ENCODE results near the gene TRIM54. TPM values are rescaled to one million over a fixed set of nuclear protein-coding genes. Genes with fewer than 3 reads are reported as not detected.

Gene TRIM54
- total and polyA plus RNA-seq, 2 donors from 2014 or later, result 0.31 to 2.1 TPM

DNA sequence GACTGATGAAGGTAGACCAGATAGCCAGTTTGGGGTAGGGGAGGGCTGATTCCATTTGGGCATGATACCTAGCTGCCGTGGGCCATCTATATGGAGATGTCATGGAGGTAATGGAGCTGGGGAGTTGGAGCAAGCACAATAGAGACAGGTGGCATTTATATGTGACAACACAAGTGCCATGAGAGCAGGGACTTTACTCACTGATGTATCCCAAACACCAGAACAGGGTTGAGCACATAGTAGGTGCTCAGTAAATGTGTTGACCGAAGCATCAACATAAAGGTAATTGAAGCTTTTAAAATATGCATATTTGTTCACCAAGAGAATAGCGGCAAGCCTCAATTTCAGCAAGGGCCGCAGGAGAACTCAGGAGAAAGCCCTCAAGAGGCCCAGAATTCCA lies 34.3 kb upstream of the TRIM54 start:
- no peak for TF ChIP-seq CTCF (IDR thresholded peaks at IDR 0.05; ENCODE audit: borderline replicate concordance, extremely low read depth, insufficient read depth)
- intact Hi-C loops (cut with DNase I), result no loop called here
- no peak overlapping the region for H3K27ac ChIP-seq (ENCODE audit: low read depth in 2 of 2, low read length in 2 of 2)

GRCh38 chr2:27249159-27249890 lies 32.9 kb upstream of the TRIM54 start:
- intact Hi-C loops (cut with DNase I), result no loop called here
- no peak for TF ChIP-seq CTCF (IDR thresholded peaks at IDR 0.05; ENCODE audit: borderline replicate concordance, extremely low read depth, insufficient read depth)

More for the DNA sequence above, 34.3 kb upstream of the TRIM54 start:
- Histone ChIP-seq H3K4me1 (ENCODE audit: control insufficient read depth in 2 of 3, insufficient read depth in 2 of 3, low read depth in 1 of 3, low read length in 3 of 3) (peaks cover 0 to 4% (median 0%) of the 10 kb centered on the region in 3 donors), H3K4me3 (ENCODE audit: low read length in 3 of 3) (no peak overlapping the region), H3K9me3 (ENCODE audit: control insufficient read depth in 2 of 3, insufficient read depth in 1 of 3, low read length in 3 of 3) (no peaks in the 10 kb centered on the region), H3K9ac (ENCODE audit: low read length in 3 of 3) (no peak overlapping the region), H3K36me3 (ENCODE audit: control insufficient read depth in 2 of 3, insufficient read depth in 3 of 3, low read length in 3 of 3) (peaks cover 0 to 10% (median 0%) of the 10 kb centered on the region in 3 donors), H3K27me3 (ENCODE audit: control insufficient read depth, insufficient read depth, low read length) (no peaks in the 10 kb centered on the region)
- FAIRE-seq (no peak), DNase-seq (no peak)

DNA sequence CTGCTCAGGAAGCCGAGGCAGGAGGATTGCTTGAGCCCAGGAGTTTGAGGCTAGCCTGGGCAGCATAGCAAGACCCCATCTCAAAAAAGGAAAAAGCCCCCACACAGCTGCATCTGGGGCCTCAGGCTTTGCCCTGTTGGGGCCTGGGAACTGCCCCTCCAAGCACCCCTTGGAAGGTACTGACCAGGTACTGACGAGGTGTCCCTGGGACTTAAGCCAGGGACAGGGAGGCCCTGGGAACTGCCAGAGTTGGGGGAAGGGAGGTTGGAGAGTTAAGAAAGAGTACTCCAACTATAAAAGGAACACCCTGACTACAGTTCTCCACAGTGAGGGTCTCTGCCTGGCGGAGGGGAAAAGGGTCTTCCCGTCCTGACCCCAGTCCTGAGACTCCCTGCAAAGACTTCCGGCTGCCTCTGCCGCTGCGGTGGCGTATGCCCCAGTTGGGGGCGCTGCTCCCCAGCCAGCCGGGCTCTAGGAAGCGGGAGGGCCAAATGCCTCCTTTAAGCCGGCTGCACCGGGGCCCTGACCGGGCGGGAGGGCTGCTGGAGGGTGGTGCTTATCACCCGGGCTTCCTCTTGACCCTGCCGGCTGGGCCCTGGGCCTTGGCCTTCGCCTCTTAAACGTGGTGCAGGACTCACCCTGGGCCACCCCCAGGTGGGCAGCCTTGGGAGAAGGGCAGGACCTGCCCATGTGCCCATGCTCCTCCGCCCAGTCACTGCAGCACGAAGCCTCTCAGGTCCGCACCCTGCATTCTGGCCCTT lies 32.2 kb upstream of the TRIM54 start:
- Histone ChIP-seq H3K27me3 (ENCODE audit: control insufficient read depth, insufficient read depth, low read length) (no peaks in the 10 kb centered on the region), H3K9me3 (ENCODE audit: control insufficient read depth in 2 of 3, insufficient read depth in 1 of 3, low read length in 3 of 3) (no peaks in the 10 kb centered on the region), H3K4me1 (ENCODE audit: control insufficient read depth in 2 of 3, insufficient read depth in 2 of 3, low read depth in 1 of 3, low read length in 3 of 3) (peaks cover 0 to 4% (median 0%) of the 10 kb centered on the region in 3 donors), H3K4me3 (ENCODE audit: low read length in 3 of 3) (no peak overlapping the region), H3K36me3 (ENCODE audit: control insufficient read depth in 2 of 3, insufficient read depth in 3 of 3, low read length in 3 of 3) (no peaks in the 10 kb centered on the region), H3K9ac (ENCODE audit: low read length in 3 of 3) (no peak overlapping the region), H3K27ac (ENCODE audit: low read depth in 2 of 2, low read length in 2 of 2) (no peak overlapping the region)
- DNase-seq (peak; percentile 74 to 83 (median 79)), FAIRE-seq (no peak)
- TF ChIP-seq CTCF (IDR thresholded peaks at IDR 0.05; ENCODE audit: borderline replicate concordance, extremely low read depth, insufficient read depth), result peak; percentile 53
- intact Hi-C loops (cut with DNase I), result no loop called here

More at GRCh38 chr2:27249159-27249890, 32.9 kb upstream of the TRIM54 start:
- no peaks in the 10 kb centered on the region for H3K27me3 ChIP-seq (ENCODE audit: control insufficient read depth, insufficient read depth, low read length)
- no peak for FAIRE-seq
- no peaks in the 10 kb centered on the region for H3K36me3 ChIP-seq (ENCODE audit: control insufficient read depth in 2 of 3, insufficient read depth in 3 of 3, low read length in 3 of 3)
- no peak overlapping the region for H3K27ac ChIP-seq (ENCODE audit: low read depth in 2 of 2, low read length in 2 of 2)
- H3K4me1 ChIP-seq (ENCODE audit: control insufficient read depth in 2 of 3, insufficient read depth in 2 of 3, low read depth in 1 of 3, low read length in 3 of 3), result peaks cover 0 to 4% (median 0%) of the 10 kb centered on the region in 3 donors
- peak in 3 of 5 donors; percentile 33 to 75 (median 54) for DNase-seq
- H3K9ac ChIP-seq (ENCODE audit: low read length in 3 of 3), result no peak overlapping the region
- H3K9me3 ChIP-seq (ENCODE audit: control insufficient read depth in 2 of 3, insufficient read depth in 1 of 3, low read length in 3 of 3), result no peaks in the 10 kb centered on the region
- H3K4me3 ChIP-seq (ENCODE audit: low read length in 3 of 3), result no peak overlapping the region
